NCI-H748 treated with DMSO at 0.1 percent for 48 hours (cell line): ENCODE results near the gene C19orf25.

ENCODE experiments used
- DNase-seq: peaks from one replicate; lab custom pipeline; 2025; lab: John Stamatoyannopoulos, UW

Gene C19orf25

DNA sequence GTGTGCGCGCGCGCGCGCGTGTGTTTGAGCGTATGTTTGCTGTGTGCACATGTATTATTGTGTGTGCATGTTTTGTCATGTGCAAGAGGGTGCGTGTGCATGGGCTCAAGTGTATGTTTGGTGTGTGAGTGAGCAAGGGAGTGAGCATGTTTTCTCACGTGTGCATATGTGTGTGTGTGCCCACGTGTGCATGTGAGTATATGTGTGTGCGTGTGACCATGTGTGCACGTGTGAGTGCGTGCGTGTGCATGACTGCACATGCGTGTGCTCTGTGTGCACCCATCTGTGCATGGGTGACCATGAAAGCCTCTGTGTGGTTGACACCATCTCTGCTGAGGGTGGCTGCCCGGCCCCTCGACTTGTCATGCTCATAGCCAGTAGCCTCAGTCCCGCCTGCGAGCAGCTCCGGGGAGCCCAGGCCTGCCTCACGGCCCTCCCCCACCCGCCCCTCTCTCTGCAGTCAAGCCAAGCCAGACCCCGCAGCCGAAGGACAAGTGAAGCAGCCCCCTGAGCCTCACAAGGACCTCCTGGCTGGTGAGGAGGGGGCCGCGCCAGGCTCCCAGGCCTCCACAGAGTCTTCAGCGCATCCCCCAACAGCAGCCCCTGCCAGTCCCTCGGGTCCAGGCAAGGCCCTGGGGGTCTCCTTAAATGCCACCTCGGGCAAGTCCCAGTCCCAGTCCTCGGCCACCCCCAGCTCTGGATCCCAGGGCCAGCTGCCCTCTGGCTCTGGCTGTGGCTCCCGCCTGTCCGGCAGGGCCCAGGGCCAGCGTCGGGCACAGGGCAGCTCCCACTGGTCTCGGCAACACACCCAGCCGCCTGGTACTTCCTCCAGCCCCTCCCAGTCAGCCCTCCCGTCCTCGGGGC is 17.9 kb upstream of the C19orf25 start:
- DNase-seq = no peak

DNA sequence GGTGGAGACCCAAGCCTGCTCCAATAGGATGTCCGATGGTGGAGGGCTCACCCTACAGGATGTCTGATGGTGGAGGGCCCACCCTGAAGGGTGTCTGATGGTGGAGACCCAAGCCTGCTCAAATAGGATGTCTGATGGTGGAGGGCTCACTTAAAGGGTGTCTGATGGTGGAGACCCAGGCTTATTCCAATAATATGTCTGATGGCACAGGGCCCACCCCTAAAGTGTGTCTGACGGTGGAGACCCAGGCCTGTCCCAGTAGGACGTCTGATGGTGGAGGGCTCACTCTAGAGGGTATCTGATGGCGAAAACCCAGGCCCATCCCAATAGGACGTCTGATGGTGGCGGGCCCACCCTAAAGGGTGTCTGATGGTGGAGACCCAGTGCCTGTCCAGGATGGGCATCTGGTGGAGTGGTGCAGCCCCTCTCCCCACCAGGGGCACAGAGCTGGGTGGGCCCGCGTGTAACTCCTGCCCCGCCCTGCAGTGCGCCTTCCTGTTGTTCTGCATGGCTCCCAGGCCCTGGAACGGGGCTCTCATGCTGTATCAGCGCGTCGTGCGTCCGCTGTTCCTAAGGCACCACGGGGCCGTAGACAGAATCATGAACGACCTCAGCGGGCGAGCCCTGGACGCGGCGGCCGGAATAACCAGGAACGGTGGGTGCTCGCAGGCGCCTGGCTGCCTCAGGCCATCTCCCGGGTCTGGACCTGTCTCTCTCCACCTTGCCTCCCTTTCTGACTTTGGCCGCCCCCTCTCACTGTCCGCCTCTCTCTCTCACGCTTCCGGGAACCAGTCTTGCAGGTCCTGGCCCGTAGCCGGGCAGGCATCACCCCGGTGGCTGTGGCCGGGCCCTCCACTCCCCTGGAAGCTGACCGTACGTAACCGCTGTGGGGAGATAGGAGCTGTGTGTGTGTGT is 17.0 kb upstream of the C19orf25 start:
- no peak for DNase-seq

DNA sequence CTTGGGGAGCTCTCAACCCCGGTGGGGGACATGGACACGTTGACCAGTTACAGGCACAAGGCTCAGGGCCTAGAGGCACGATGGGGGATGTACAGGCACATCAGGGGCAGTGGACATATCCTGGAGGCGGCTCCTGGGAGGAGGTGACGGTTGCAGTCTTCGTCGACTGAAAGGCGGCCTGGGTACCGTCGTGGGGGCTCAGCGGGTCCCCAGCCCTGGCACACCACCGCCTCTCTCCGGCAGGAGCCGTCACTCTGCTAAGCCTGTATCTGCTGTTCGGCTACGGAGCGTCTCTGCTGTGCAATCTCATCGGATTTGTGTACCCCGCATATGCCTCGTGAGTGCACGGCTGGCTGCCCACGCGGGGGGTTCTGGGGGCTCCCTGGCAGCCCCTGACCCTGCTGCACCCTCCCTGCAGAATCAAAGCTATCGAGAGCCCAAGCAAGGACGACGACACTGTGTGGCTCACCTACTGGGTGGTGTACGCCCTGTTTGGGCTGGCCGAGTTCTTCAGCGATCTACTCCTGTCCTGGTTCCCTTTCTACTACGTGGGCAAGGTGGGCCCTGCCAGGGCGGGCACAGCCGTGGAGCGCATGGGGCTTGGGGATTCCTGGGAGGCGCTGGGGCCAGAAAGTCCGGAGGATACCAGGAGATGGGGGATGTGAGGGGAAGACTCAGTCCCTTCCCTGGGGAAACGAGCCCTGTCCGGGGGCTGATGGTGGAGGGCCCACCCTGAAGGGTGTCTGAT is 16.2 kb upstream of the C19orf25 start:
- no peak for DNase-seq

DNA sequence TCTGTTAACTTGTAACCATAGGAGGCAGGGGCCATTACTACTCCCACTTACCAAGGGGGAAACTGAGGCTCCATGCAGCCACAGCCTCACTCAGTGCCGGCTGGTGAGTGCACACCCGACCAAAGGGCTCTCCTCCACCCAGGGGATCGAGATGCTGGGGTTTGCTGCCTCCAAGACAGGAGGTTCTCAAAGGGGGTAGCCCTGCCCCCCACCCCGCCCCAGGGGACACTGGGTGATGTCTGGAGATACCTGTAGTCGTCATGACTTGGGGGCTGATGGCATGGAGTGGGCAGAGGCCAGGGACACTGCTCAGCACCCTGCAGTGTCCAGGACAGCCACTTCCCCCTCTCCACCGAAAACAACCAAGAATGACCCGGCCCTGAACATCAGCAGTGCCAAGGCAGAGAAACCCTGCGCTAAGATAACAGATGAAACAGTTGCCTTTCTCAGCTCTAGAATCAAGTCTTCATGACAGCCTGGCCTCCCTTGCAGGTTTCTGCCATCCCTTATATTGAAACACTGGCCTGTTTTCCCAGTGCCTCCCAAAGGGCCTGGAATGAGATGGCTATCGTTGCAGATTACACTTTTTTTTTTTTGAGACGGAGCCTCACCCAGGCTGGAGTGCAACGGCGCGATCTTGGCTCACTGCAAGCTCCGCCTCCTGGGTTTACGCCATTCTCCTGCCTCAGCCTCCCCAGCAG is 15.2 kb upstream of the C19orf25 start:
- no peak for DNase-seq

DNA sequence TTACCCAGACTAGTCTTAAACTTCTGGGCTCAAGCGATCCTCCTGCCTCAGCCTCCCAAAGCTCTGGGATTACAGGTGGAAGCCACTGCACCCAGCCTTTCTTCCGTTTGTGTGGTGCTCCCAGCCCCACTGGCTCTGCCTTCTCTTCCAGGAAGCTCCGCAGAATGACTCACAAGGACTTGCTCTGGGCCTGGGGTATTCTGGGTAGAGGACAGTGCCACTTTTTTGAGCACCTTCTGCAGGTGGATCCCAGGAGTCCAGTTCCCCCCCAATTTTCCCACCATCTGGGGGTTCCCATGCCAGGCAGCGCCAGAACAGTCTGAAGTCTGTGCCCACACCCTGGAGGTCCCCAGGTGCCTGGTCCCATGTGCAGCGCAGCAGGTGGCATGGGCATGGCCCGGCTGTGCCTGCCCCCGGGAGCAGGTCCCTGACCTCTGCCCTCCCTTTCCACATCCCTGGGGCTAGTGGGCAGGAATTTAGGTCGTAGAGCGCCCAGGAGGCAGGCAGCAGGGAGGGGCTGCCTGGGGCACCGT is 13.5 kb upstream of the C19orf25 start:
- DNase-seq = no peak

GRCh38 chr19:1491849-1492170 is 12.8 kb upstream of the C19orf25 start:
- DNase-seq = no peak

- DNase-seq = no peak
Measured at GRCh38 chr19:1491114-1491848, 12.3 kb upstream of the C19orf25 start, which contains the start of gene REEP6. TSS of gene REEP6 (plus strand) at chr19:1491181. CDS start at chr19:1491270, 89 bp downstream.

DNA sequence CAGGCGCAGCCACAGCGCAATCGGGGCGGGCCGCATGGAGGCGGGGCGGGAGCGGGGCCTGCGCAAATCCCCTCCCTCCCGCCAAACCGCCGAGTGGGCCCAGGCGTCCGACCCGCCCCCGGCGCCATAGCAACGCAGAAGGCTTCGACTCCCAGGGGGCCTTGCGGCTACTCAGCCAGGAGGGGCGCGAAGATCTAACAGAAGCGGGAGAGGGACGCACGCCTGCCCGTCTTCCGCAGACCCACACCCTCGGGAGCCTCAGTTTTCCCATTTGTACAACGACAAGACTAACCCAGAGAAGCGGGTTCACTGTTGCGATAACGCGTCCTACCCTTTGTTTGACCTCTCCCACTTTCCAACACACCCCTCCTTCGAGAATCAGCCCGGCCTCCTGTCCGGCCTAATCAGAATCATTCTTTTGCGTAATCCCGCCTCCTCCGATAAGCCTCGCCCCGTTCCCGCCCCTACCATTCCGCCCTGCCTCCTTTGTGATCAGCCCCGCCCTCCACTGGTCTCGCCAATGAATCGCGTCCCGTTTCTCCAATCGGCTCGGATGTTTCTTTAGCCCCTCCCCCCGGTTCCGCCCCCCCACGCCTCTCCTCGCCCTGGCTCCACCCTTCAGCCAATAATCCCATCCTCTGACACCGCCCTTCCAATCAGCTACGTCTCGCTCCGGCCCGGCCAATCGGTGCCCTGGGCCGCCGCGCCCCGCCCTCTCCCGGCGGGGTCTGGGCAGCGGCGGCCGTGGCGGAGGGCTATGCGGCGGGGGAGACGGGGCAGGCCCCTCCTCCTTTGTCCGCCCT is 11.5 kb upstream of the C19orf25 start, which contains the start of gene PCSK4:
Gene PCSK4, minus strand, starts transcription at position 40 of the 803 bp plus-strand sequence. Its CDS starts 4 bp downstream, at position 36.
- DNase-seq = peak; percentile 92

DNA sequence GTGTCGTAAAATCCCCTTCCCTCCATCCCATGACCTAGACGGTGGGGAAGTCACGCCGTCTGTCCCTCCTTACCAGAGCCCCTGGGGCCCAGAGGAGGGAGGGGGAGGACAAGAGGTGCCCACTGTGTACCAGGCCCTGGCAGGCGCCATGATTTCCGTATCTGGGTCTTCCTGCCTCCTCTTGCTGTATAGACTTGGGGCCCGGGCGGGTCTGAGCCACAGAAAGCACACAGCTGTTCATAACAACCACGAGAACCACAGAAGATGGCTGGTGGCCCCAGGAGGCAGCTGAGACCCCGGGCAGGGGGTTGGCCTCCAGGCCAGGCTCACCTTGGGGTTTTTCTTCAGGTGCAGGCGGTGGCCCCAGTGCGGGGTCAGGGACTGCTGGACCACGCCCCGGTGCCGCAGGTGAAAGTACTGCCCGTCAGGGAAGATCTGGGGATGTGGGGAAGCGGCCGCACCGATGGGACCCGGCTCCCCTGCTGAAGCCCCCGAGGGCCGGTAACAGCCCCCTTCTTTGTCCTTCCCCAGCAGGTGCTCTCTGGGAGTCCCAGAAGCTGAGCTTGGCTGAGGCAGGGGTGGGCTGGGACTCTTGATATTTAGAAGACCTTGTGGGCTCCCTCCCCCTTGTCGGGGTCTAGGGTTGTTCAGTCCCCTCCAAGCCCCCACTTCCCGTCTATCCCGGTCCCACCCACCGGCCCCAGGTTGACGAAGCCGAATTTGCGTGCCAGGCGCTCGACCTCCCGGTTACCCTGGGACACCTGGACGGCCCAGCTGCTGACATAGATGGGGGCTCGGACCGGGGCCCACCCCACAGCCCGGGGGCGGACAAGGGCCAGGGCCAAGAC is 10.7 kb upstream of the C19orf25 start:
- no peak for DNase-seq

GRCh38 chr19:1488282-1488601 is 9.2 kb upstream of the C19orf25 start:
- no peak for DNase-seq

DNA sequence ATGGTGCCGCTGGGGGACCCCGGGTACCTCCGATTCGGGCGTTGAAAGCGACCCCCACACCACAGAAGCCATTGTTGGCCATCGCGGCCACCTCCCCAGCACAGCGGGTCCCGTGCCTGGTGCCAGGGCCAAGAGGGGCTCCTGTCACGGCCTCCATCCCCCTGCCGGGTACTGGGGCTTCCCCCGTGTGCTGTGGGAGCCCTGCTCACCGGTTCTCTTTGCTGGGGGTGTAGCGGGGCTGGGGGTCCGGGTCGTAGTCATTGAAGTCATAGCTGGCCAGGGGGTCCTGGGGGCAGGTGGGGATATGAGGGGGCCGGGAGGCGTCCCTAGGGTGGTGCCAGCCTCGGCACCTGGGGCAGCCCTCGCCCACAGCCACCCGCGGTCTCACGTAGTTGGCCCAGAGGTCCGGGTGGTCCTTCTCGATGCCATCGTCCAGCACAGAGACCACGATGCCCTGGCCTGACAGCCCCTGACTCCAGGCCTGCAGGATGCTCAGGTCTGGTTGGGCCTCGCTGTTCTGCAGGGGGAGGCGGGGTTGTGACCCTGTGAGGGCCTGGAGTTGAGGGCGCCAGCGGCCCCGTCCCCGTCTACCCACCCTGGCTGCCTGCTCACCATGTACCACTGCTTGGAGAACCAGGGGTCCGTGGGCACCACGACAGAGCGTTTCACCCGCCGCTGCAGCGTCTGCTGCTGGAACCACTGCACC is 8.7 kb upstream of the C19orf25 start:
- no peak for DNase-seq

DNA sequence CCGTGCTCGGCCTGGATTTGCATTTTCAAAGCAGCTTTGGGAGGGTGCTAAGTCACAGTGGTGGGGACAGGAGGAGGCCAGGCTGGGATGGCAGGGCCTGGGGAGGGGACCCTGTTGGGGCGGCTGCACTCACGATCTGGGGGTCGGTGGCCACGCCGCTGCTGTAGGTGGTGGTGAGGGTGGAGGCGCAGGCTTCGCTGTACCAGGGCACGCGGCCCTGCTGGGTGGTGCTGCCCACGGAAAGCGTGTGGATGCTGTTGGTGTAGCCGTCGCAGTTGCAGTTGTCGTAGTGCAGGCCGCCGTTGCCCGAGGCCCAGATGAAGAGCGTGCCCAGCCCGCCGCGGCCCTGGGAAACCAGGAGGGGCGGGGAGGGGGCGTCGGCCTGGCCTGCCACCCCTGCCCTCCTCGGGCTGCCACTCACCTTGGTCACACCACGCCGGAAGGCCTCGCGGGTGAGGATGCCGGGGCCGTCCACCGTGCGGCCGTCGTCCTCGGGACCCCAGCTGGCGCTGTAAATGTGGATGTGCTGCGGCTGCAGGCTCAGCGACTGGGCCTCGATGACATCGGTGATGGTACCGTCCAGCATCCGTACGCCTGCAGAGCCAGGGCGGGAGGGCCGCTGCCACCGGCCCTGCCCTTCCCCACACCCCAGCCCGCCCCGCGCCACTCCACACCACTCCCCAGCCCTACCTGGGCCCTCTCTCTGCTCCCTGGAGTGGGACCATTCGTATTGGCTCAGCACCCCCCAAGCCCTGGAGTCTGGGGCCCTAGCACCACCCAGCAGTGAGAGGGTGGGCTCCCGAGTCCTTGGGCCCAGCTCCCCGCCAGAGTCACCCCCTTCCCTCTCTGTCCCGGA is 7.9 kb upstream of the C19orf25 start:
- DNase-seq = no peak

- DNase-seq = no peak
Measured at GRCh38 chr19:1483979-1484428, 5.0 kb upstream of the C19orf25 start.

GRCh38 chr19:1483131-1483978 is 4.3 kb upstream of the C19orf25 start:
- DNase-seq = no peak

- no peak for DNase-seq
Measured at GRCh38 chr19:1482361-1483130, 3.5 kb upstream of the C19orf25 start.
